ENCODE results near the gene HK3. TPM values are rescaled to one million over a fixed set of nuclear protein-coding genes. Genes with fewer than 3 reads are reported as not detected.

HK3 gene
- total RNA-seq, 4 donors from 2014 or later = 12.2 to 61.6 (median 26.7) TPM

DNA sequence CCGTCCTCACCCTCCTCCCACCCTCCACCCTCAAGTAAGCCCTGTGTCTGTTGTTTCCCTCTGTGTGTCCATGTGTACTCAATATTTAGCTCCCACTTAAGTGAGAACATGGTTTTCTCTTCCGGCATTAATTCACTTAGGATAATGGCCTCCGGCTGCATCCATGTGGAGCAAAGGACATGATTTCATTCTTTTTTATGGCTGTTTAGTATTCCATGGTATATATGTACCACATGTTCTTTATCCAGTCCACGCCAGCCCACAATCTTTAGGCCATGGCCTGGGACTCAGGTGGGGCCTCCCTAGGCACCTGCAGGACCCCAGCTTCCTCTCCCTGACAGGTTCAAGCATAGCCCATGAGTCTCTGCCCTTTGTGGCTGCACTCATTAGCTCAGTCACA, 65.9 kb downstream of the HK3 start:
- no peak for ATAC-seq (ENCODE audit: low FRiP score)
- DNase-seq (ENCODE audit: low spot score) = no peak
- TF ChIP-seq, protein P1, sequence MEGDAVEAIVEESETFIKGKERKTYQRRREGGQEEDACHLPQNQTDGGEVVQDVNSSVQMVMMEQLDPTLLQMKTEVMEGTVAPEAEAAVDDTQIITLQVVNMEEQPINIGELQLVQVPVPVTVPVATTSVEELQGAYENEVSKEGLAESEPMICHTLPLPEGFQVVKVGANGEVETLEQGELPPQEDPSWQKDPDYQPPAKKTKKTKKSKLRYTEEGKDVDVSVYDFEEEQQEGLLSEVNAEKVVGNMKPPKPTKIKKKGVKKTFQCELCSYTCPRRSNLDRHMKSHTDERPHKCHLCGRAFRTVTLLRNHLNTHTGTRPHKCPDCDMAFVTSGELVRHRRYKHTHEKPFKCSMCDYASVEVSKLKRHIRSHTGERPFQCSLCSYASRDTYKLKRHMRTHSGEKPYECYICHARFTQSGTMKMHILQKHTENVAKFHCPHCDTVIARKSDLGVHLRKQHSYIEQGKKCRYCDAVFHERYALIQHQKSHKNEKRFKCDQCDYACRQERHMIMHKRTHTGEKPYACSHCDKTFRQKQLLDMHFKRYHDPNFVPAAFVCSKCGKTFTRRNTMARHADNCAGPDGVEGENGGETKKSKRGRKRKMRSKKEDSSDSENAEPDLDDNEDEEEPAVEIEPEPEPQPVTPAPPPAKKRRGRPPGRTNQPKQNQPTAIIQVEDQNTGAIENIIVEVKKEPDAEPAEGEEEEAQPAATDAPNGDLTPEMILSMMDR (IDR thresholded peaks at IDR 0.05) = no peak

DNA sequence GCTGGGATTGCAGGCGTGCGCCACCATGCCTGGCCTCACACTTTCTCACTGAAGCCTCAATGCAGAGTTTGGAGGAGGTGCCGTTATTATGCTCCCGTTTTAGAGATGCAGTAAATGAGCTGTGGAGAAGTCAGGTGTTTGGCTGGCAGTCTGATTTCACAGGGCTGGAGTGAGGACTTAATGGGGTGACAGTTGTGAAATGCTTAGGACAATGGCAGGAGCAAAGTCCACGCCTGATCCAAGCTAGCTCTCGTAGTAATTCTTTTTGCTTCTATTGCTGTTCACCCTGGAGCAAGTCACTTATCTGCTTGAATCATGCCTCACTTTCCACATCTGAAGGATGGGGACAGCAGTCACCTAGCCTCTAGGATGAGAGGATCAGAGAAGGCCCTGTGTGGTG, 67.0 kb downstream of the HK3 start:
- ATAC-seq (ENCODE audit: low FRiP score) = no peak
- DNase-seq (ENCODE audit: low spot score) = no peak
- TF ChIP-seq, protein P1 (IDR thresholded peaks at IDR 0.05) = no peak

DNA sequence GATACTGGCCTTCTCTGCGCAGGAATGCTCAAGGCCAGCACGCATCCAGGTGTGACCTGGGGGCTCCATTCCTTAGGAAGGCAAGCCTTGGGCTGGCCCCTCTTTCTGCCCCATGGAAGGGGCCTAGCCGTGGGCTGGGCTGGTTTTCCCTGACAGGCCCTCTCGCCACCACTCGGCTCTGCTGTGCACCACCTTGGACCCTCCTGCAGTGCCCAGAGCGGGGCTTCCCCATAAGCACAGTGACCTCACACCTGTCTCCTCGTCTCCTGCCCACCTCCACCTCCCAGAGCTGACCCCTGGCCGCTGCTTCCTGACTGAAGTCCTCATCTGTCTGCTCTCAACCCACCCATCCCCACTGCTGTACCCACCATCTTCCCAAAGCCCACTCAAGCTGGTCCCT, 67.7 kb downstream of the HK3 start:
- DNase-seq (ENCODE audit: low spot score) (no peak), ATAC-seq (ENCODE audit: low FRiP score) (no peak)
- TF ChIP-seq, protein P1 (IDR thresholded peaks at IDR 0.05) = no peak

DNA sequence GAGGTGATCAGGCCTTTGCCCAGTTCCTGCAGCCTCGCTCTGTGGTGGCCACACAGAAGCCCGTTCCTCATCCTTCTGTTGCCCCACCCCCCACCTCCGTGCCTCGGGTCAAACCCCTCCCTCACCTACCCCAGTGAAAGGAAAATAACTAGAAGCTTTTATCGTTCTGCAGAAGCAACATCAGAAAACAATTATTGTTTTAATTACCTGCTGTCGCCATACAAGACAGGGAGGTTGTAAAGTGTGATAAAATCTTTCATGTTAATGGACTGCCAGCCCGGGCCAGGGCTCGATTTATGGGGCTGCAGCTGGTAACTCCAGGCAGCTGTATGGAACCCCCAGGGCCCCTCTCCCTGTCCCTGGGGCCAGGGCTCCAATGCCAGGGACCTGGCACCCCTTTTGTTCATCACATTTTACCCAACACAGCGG, 68.1 kb downstream of the HK3 start:
- ATAC-seq (ENCODE audit: low FRiP score) (no peak), DNase-seq (ENCODE audit: low spot score) (no peak)
- TF ChIP-seq, protein P1 (IDR thresholded peaks at IDR 0.05) = no peak

Other genes with a start within 250 kb of the HK3 start
- under 1 TPM in 3 of 4 donors, not detected in 1; 0.12 to 0.75 (median 0.28) TPM for gene UNC5A, start 88.8 kb downstream of the HK3 start, total RNA-seq
- 10 to 100 TPM; 22.3 to 38.6 (median 27.7) TPM for gene UIMC1, start 107.4 kb upstream of the HK3 start, total RNA-seq
- gene ZNF346, start 123.3 kb upstream of the HK3 start, total RNA-seq = 10 to 100 TPM in 3 of 4 donors, 1 to 10 TPM in 1; 8.3 to 17.7 (median 13.3) TPM
- 1 to 10 TPM in 3 of 4 donors, not detected in 1; 1.4 to 3.9 (median 2.7) TPM for gene FGFR4, start 187.6 kb upstream of the HK3 start, total RNA-seq
- 10 to 100 TPM; 32.3 to 52.6 (median 36.1) TPM for gene NSD1, start 234.4 kb upstream of the HK3 start, total RNA-seq